Measurements from ENCODE around the gene EEIG1.
A peak's percentile ranks its signal among the peaks of the same experiment; 100 is the strongest.

EEIG1 gene

DNA sequence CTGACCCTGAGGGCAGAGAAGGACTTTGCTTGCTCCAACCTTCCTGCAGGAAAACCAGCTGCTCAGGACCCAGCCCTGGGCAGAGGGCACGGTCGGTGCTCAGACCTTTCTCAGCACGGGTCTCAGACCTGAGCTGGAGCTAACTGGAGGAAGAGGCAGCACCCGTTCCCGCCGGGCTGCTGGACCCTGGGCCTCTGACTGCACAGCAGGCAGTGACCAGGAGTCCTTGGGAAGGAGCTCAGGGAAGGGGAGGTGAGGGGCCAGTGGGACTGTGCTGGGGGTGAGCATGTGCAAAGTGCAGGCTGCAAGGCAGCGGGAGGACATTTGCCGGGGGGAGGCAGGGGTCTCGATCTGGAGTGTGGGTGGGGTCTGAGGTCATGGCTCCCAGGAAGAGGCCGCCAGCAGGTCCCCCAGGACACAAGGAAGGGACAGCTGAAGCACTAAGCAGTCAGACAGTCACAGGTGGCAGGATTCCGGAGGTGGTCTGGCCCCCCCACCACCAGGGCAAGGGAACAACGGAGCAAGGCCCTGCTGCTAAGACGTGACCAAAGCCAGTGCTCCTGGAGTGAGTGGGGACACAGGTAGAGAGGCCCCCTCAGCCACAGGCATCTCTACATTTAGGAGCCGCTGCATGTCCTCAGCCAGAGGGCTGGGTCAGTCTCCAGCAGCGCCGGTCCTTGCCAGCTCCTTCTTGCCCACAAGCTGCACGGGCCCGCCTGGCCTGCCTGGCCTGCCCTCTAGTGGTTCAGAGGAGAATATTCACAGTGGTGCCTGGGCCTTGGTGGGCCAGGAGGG is 38.4 kb downstream of the EEIG1 start:
- peaks cover 22% of the 10 kb centered on the region for H3K4me1 ChIP-seq (ENCODE audit: low read length)
- no peak for TF ChIP-seq EZH2phosphoT487 (IDR thresholded peaks at IDR 0.05; ENCODE audit: low read depth)
- TF ChIP-seq, protein P1, sequence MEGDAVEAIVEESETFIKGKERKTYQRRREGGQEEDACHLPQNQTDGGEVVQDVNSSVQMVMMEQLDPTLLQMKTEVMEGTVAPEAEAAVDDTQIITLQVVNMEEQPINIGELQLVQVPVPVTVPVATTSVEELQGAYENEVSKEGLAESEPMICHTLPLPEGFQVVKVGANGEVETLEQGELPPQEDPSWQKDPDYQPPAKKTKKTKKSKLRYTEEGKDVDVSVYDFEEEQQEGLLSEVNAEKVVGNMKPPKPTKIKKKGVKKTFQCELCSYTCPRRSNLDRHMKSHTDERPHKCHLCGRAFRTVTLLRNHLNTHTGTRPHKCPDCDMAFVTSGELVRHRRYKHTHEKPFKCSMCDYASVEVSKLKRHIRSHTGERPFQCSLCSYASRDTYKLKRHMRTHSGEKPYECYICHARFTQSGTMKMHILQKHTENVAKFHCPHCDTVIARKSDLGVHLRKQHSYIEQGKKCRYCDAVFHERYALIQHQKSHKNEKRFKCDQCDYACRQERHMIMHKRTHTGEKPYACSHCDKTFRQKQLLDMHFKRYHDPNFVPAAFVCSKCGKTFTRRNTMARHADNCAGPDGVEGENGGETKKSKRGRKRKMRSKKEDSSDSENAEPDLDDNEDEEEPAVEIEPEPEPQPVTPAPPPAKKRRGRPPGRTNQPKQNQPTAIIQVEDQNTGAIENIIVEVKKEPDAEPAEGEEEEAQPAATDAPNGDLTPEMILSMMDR (IDR thresholded peaks at IDR 0.05; ENCODE audit: low read depth, low read length): peak; percentile 91
- no peaks in the 10 kb centered on the region for H3K9me3 ChIP-seq (ENCODE audit: insufficient read depth, low read length)
- no peaks in the 10 kb centered on the region for H3K27me3 ChIP-seq (ENCODE audit: low read depth, low read length)
- H3K79me2 ChIP-seq (ENCODE audit: low read length): peaks cover under 1% of the 10 kb centered on the region; the same call in 1 of the 2 replicates
- H4K20me1 ChIP-seq (ENCODE audit: insufficient read depth, low read length): no peaks in the 10 kb centered on the region
- H3K36me3 ChIP-seq (replicated peaks; ENCODE audit: low read depth, low read length): peaks cover 10% of the 10 kb centered on the region
- H3K4me3 ChIP-seq (ENCODE audit: low read length): no peak overlapping the region
- no peak overlapping the region for H3K4me2 ChIP-seq (ENCODE audit: low read length)
- no peak overlapping the region for H3K27ac ChIP-seq (ENCODE audit: low read length)
- no peak overlapping the region for H2AFZ ChIP-seq (ENCODE audit: low read depth, low read length)
- no peak overlapping the region for H3K9ac ChIP-seq (ENCODE audit: low read length)

DNA sequence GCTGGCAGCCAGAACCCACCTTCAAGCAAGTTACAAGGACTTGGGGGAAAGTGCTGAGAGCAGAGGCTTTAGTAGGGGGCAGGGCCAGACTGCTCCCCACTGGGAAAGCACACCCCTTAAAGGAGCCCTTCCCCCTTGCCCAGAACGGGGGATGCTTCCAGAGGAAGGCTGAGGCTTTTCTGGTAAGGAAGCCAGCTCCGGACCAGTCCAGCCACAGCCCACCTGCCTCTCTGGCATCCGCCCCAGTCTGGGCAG is 38.9 kb downstream of the EEIG1 start:
- no peak overlapping the region for H3K4me3 ChIP-seq (ENCODE audit: low read length)
- no peaks in the 10 kb centered on the region for H3K9me3 ChIP-seq (ENCODE audit: insufficient read depth, low read length)
- TF ChIP-seq, protein P1 (IDR thresholded peaks at IDR 0.05; ENCODE audit: low read depth, low read length): no peak
- no peak for TF ChIP-seq EZH2phosphoT487 (IDR thresholded peaks at IDR 0.05; ENCODE audit: low read depth)
- H3K4me2 ChIP-seq (ENCODE audit: low read length): no peak overlapping the region
- H3K27ac ChIP-seq (ENCODE audit: low read length): no peak overlapping the region
- peaks cover 10% of the 10 kb centered on the region for H3K36me3 ChIP-seq (replicated peaks; ENCODE audit: low read depth, low read length)
- peaks cover 6% of the 10 kb centered on the region for H3K79me2 ChIP-seq (ENCODE audit: low read length)
- no peaks in the 10 kb centered on the region for H4K20me1 ChIP-seq (ENCODE audit: insufficient read depth, low read length)
- no peak overlapping the region for H2AFZ ChIP-seq (ENCODE audit: low read depth, low read length)
- H3K9ac ChIP-seq (ENCODE audit: low read length): no peak overlapping the region
- H3K4me1 ChIP-seq (ENCODE audit: low read length): peaks cover 23% of the 10 kb centered on the region
- no peaks in the 10 kb centered on the region for H3K27me3 ChIP-seq (ENCODE audit: low read depth, low read length)

DNA sequence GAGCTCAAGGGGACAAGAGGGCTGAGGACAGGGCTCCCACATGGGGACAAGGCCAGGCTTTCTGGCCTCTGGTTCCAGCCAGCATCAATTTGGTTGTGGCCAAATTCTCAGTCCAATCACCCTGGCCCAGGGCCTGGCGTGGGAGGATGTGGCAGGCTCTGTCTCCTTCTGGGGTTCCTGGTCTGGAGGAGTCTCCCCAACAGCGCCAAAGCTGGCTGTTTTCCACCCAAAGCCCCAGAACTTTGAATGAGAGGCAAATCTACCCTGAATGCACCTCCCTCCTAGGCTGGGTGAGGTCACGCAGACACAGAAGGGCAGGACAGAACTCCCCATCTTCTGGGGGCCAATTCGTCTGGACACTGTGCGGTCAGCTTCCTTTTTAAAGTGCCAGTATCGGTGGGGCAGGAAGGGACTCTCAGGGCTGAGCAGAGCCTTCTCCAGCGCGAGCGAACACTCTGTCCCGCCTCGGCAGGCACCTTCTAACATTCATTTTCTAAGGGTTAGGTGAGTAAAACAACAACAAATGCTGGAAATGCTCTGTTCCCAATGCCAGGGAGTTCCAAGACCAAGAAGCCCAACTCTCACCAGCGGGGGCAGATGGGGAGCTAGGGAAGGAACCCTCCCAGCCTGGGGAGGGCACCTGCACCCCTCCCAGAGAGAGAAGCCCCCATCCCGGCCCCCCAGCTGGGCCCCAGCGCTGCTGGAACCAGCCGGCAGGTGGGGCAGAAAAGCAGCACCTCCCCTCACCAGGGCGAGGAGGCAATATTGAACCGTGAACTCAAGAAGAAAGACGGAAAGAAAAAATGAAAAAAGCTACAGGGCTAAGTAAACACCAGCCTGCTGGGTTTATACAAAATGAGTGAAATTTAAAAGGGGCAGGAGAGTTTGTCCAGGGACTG is 39.5 kb downstream of the EEIG1 start:
- Histone ChIP-seq H2AFZ (ENCODE audit: low read depth, low read length) (no peak overlapping the region), H3K27ac (ENCODE audit: low read length) (no peak overlapping the region), H3K79me2 (ENCODE audit: low read length) (peaks cover 12% of the 10 kb centered on the region), H4K20me1 (ENCODE audit: insufficient read depth, low read length) (no peaks in the 10 kb centered on the region; the same call in 1 of the 2 replicates), H3K4me3 (ENCODE audit: low read length) (no peak overlapping the region), H3K27me3 (ENCODE audit: low read depth, low read length) (no peaks in the 10 kb centered on the region), H3K4me1 (ENCODE audit: low read length) (peaks cover 29% of the 10 kb centered on the region), H3K9me3 (ENCODE audit: insufficient read depth, low read length) (no peaks in the 10 kb centered on the region), H3K9ac (ENCODE audit: low read length) (no peak overlapping the region), H3K4me2 (ENCODE audit: low read length) (no peak overlapping the region), H3K36me3 (replicated peaks; ENCODE audit: low read depth, low read length) (peaks cover 10% of the 10 kb centered on the region)
- TF ChIP-seq EZH2phosphoT487 (IDR thresholded peaks at IDR 0.05; ENCODE audit: low read depth): no peak
- TF ChIP-seq, protein P1 (IDR thresholded peaks at IDR 0.05; ENCODE audit: low read depth, low read length): no peak

DNA sequence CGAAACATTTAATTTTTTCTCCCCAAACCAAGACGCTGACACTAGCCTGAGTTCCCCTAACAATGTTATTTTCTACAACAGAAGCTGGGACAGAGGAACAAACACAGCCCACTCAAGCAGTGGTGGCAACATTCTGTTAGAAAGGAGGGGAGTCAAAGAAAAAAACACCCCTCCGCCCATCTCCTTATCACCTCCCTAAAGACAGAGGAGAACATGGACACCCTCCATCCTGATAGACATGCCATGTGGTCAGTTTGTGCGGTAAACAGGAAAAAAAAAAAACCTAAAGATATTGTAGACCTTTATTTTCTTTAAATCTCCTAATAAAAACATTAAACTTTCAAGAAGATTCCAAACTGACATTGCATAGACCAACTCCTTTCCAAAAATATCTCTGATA is 40.2 kb downstream of the EEIG1 start:
- Histone ChIP-seq H3K27ac (ENCODE audit: low read length) (no peak overlapping the region), H2AFZ (ENCODE audit: low read depth, low read length) (no peak overlapping the region), H3K4me2 (ENCODE audit: low read length) (no peak overlapping the region), H3K4me3 (ENCODE audit: low read length) (no peak overlapping the region), H3K9me3 (ENCODE audit: insufficient read depth, low read length) (no peaks in the 10 kb centered on the region), H3K9ac (ENCODE audit: low read length) (no peak overlapping the region), H3K36me3 (replicated peaks; ENCODE audit: low read depth, low read length) (peaks cover 14% of the 10 kb centered on the region), H3K27me3 (ENCODE audit: low read depth, low read length) (no peaks in the 10 kb centered on the region), H4K20me1 (ENCODE audit: insufficient read depth, low read length) (peaks cover 3% of the 10 kb centered on the region), H3K79me2 (ENCODE audit: low read length) (peaks cover 19% of the 10 kb centered on the region), H3K4me1 (ENCODE audit: low read length) (peaks cover 36% of the 10 kb centered on the region)
- TF ChIP-seq EZH2phosphoT487 (IDR thresholded peaks at IDR 0.05; ENCODE audit: low read depth): no peak
- TF ChIP-seq, protein P1 (IDR thresholded peaks at IDR 0.05; ENCODE audit: low read depth, low read length): no peak
